OCI-LY7 (cell line): ENCODE results near the gene EIF4E. TPM values are rescaled to one million over a fixed set of nuclear protein-coding genes. Genes with fewer than 3 reads are reported as not detected.

ENCODE experiments used
- BruUV-seq: library from RNA; stranded (reverse); fragments of 400-500 nt; replicated peaks from 2 replicates; lab custom pipeline; 2021; lab: Mats Ljungman, UMichigan
- CTCF ChIA-PET: fragments of 300-600 bp; sonication (Branson Sonifier 250); formaldehyde crosslinking; loops from one replicate; lab custom pipeline; 2022; ENCODE audit warnings: antibody characterized with exemption; ENCODE audit not compliant: unreplicated experiment; lab: Charles Lee
- POLR2A ChIA-PET: fragments of 300-600 bp; sonication (Branson Sonifier 250); formaldehyde crosslinking; loops from one replicate; lab custom pipeline; 2022; ENCODE audit warnings: antibody characterized with exemption; lab: Charles Lee
- DNase-seq: peaks from one replicate; pipeline ENCODE4 v3.0.0-alpha.2; 2015; ENCODE audit warnings: low spot score
- H2AFZ ChIP-seq: fragments of 200-600 bp; sonication (generic), shearing (Covaris generic); 2 replicates; pipeline ENCODE4 v1.6.1; 2014; ENCODE audit warnings: mild to moderate bottlenecking, antibody characterized with exemption, low read length, moderate library complexity
- H3K27ac ChIP-seq: fragments of 200-600 bp; sonication (generic); 2 replicates; pipeline ENCODE4 v1.5.1; 2014; ENCODE audit warnings: mixed run types, low read depth, mild to moderate bottlenecking, moderate library complexity, low read length, inconsistent platforms; ENCODE audit not compliant: poor library complexity, severe bottlenecking
- H3K36me3 ChIP-seq: fragments of 200-600 bp; sonication (generic); 2 replicates; pipeline ENCODE4 v1.6.1; 2014; ENCODE audit warnings: mild to moderate bottlenecking, antibody characterized with exemption, low read length, moderate library complexity, mixed read lengths; ENCODE audit not compliant: insufficient read depth
- H3K4me1 ChIP-seq: fragments of 200-600 bp; sonication (generic); 2 replicates; pipeline ENCODE4 v1.5.1; 2014; ENCODE audit warnings: mild to moderate bottlenecking, low read length; ENCODE audit not compliant: insufficient read depth, poor library complexity, severe bottlenecking
- H3K4me2 ChIP-seq: fragments of 200-600 bp; sonication (generic); 2 replicates; pipeline ENCODE4 v1.6.1; 2014; ENCODE audit warnings: mild to moderate bottlenecking, low read length
- H3K4me3 ChIP-seq: fragments of 200-600 bp; sonication (generic); 2 replicates; pipeline ENCODE4 v1.5.1; 2014; ENCODE audit warnings: mild to moderate bottlenecking, low read depth, low read length; ENCODE audit not compliant: poor library complexity, severe bottlenecking
- H3K79me2 ChIP-seq: fragments of 200-600 bp; sonication (generic); 2 replicates; pipeline ENCODE4 v1.6.1; 2016; ENCODE audit warnings: low read depth, mild to moderate bottlenecking, low read length, moderate library complexity, mixed read lengths; ENCODE audit not compliant: insufficient read depth
- H3K9me2 ChIP-seq: fragments of 200-600 bp; sonication (generic); 2 replicates; pipeline ENCODE4 v1.6.1; 2016; ENCODE audit warnings: mild to moderate bottlenecking, low read length, mixed read lengths; ENCODE audit not compliant: insufficient read depth
- H3K9me3 ChIP-seq: fragments of 200-600 bp; sonication (generic); 2 replicates; pipeline ENCODE4 v1.6.1; 2014; ENCODE audit warnings: mild to moderate bottlenecking, mixed run types, low read length, mixed read lengths
- H4K20me1 ChIP-seq: fragments of 200-600 bp; sonication (generic); 2 replicates; pipeline ENCODE4 v1.6.1; 2014; ENCODE audit warnings: mild to moderate bottlenecking, antibody characterized with exemption, low read length, moderate library complexity, mixed read lengths; ENCODE audit not compliant: insufficient read depth
- EZH2phosphoT487 ChIP-seq: fragments of 200-600 bp; sonication (generic); IDR thresholded peaks from 2 replicates; pipeline ENCODE4 v1.6.1; 2018; ENCODE audit warnings: low read depth, borderline replicate concordance, mild to moderate bottlenecking, mixed run types, antibody characterized with exemption, low read length, moderate library complexity, mixed read lengths
- intact Hi-C: fragments of 100-400 bp; cut with micrococcal nuclease; formaldehyde crosslinking; loops from one replicate; pipeline ENCODE4 v1.10.0; 2022; ENCODE audit not compliant: unreplicated experiment
- total RNA-seq, 2 experiments: library from RNA; depleted of rRNA in 1 of 2; stranded (reverse); fragments of >200 nt in 1 of 2; shearing (Covaris generic) in 1 of 2; gene quantifications; 2 replicates each; pipeline ENCODE4 v1.2.3, GENCODE V29; 2014 to 2022
- TF ChIP-seq, protein P1 (sequence below): fragments of 200-600 bp; sonication (generic); conservative IDR thresholded peaks from 2 replicates; pipeline ENCODE4 v1.5.1; 2014; ENCODE audit warnings: mild to moderate bottlenecking, antibody characterized with exemption, low read length, moderate library complexity, mixed read lengths

The EIF4E gene
- total RNA-seq, 2 experiments from 2014 or later = 136 to 160 TPM

GRCh38 chr4:98946359-98946758 lies 17.4 kb upstream of the EIF4E start:
- Histone ChIP-seq H3K27ac (no peak overlapping the region), H3K9me2 (no peaks in the 10 kb centered on the region), H3K4me3 (no peak overlapping the region), H4K20me1 (no peaks in the 10 kb centered on the region), H3K9me3 (no peaks in the 10 kb centered on the region), H3K4me2 (no peak overlapping the region), H3K4me1 (no peaks in the 10 kb centered on the region), H3K36me3 (no peaks in the 10 kb centered on the region), H2AFZ (no peak overlapping the region), H3K79me2 (no peaks in the 10 kb centered on the region)
- ChIA-PET CTCF (no interaction called here), POLR2A (interaction anchor here (0.6 to 1.3 kb wide), 3 partner anchors 40 to 88 kb away, joined by 3 to 9 read pairs (median 4); no protein-coding TSS in a partner anchor)
- TF ChIP-seq EZH2phosphoT487 = no peak
- TF ChIP-seq, protein P1, sequence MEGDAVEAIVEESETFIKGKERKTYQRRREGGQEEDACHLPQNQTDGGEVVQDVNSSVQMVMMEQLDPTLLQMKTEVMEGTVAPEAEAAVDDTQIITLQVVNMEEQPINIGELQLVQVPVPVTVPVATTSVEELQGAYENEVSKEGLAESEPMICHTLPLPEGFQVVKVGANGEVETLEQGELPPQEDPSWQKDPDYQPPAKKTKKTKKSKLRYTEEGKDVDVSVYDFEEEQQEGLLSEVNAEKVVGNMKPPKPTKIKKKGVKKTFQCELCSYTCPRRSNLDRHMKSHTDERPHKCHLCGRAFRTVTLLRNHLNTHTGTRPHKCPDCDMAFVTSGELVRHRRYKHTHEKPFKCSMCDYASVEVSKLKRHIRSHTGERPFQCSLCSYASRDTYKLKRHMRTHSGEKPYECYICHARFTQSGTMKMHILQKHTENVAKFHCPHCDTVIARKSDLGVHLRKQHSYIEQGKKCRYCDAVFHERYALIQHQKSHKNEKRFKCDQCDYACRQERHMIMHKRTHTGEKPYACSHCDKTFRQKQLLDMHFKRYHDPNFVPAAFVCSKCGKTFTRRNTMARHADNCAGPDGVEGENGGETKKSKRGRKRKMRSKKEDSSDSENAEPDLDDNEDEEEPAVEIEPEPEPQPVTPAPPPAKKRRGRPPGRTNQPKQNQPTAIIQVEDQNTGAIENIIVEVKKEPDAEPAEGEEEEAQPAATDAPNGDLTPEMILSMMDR = no peak
- BruUV-seq = no TSS peak
- no peak for DNase-seq
- intact Hi-C loops = no loop called here

DNA sequence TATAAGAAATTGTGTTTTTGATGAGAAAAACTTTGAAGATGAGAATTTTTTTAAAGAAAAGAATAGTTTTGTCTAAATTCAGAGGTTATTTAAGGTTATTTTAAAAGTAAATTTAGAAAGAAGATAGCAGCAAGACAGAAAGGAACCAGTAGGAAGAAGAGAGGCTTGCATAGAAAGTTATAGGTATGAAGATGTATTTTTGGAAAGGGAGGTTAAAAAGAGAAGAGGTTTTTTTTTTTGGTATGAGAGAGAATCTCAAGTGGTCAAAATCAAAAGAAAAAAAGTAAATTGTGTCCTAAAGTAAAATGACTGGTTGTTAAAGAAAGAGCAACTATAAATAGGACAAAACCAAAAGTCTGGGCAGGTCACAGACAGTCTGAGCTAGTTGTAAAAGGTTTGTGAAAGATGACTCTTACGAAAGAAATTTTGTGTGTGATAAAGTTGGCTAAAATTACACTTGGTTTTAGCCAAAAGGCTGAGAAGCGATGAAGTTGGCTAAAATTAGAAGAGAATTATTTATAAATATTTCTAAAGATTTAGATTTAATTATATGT lies 16.4 kb upstream of the EIF4E start:
- no peak for DNase-seq
- H3K4me3 ChIP-seq = no peak overlapping the region
- TF ChIP-seq, protein P1 = no peak
- TF ChIP-seq EZH2phosphoT487 = no peak
- BruUV-seq = no TSS peak
- no peaks in the 10 kb centered on the region for H3K9me3 ChIP-seq
- no peaks in the 10 kb centered on the region for H3K36me3 ChIP-seq
- H3K4me2 ChIP-seq = no peak overlapping the region
- H3K79me2 ChIP-seq = no peaks in the 10 kb centered on the region
- intact Hi-C loops = no loop called here
- ChIA-PET POLR2A (interaction anchor here (0.6 to 0.7 kb wide), 3 partner anchors 33 to 175 kb away, joined by 3 to 4 read pairs (median 3); no protein-coding TSS in a partner anchor), CTCF (no interaction called here)
- H3K9me2 ChIP-seq = no peaks in the 10 kb centered on the region
- H3K4me1 ChIP-seq = no peaks in the 10 kb centered on the region
- H3K27ac ChIP-seq = no peak overlapping the region
- no peaks in the 10 kb centered on the region for H4K20me1 ChIP-seq
- no peak overlapping the region for H2AFZ ChIP-seq

GRCh38 chr4:98939892-98940298 lies 11.0 kb upstream of the EIF4E start:
- Histone ChIP-seq H3K4me3 (no peak overlapping the region), H3K36me3 (no peaks in the 10 kb centered on the region), H3K4me2 (no peak overlapping the region), H3K27ac (no peak overlapping the region), H3K9me2 (no peaks in the 10 kb centered on the region), H3K4me1 (no peaks in the 10 kb centered on the region), H3K79me2 (no peaks in the 10 kb centered on the region), H2AFZ (no peak overlapping the region), H4K20me1 (no peaks in the 10 kb centered on the region), H3K9me3 (no peaks in the 10 kb centered on the region)
- ChIA-PET POLR2A (interaction anchor here (0.5 to 0.8 kb wide), 2 partner anchors 21 to 246 kb away, joined by 3 to 4 read pairs; no protein-coding TSS in a partner anchor), CTCF (interaction anchor here (0.9 kb wide), 1 partner anchor 55 kb away, joined by 5 read pairs; the partner anchor contains the start of gene METAP1)
- no peak for TF ChIP-seq EZH2phosphoT487
- TF ChIP-seq, protein P1 = peak; percentile 87
- no TSS peak for BruUV-seq
- peak; percentile 46 for DNase-seq
- intact Hi-C loops = loop anchor here (2.0 kb wide), 1 partner anchor 465 kb away; no protein-coding TSS in a partner anchor
